Measurements from ENCODE around the gene NR1I3. TPM values are rescaled to one million over a fixed set of nuclear protein-coding genes. Genes with fewer than 3 reads are reported as not detected.
"Not testable (repeated sequence)": the region's sequence is repeated elsewhere in the genome, so short reads cannot be mapped to it uniquely, and the experiment has no call there.

The NR1I3 gene
- total RNA-seq, 2 donors from 2014 or later = not detected

GRCh38 chr1:161258439-161259344 lies 20.7 kb upstream of the NR1I3 start, which contains the start of gene PCP4L1:
Gene PCP4L1, plus strand, starts transcription at chr1:161258745. Its CDS starts 230 bp downstream, at chr1:161258975.
- Mint-ChIP-seq H3K36me3 (peaks cover 27 to 34% of the 10 kb centered on the region in 2 donors), H3K27ac (no peak within 1 kb of the TSS), H3K9me3 (peaks cover 9 to 16% of the 10 kb centered on the region in 2 donors)
- DNase-seq (ENCODE audit: low spot score in 2 of 2) (peak in 1 of 2 donors; percentile 58), ATAC-seq (peak; percentile 94 to 95)

GRCh38 chr1:161257109-161257508 lies 19.1 kb upstream of the NR1I3 start:
- DNase-seq (ENCODE audit: low spot score in 2 of 2) = peak in 1 of 2 donors; percentile 8
- Mint-ChIP-seq H3K36me3 (peaks cover 27 to 34% of the 10 kb centered on the region in 2 donors), H3K9me3 (peaks cover 9 to 16% of the 10 kb centered on the region in 2 donors)
- not testable (repeated sequence) for ATAC-seq, H3K27ac Mint-ChIP-seq

- Mint-ChIP-seq H3K36me3 (peaks cover 27 to 34% of the 10 kb centered on the region in 2 donors), H3K9me3 (peaks cover 9 to 16% of the 10 kb centered on the region in 2 donors)
- DNase-seq (ENCODE audit: low spot score in 2 of 2); ATAC-seq; H3K27ac Mint-ChIP-seq: not testable (repeated sequence)
These were observed 18.0 kb upstream of the NR1I3 start for GRCh38 chr1:161255955-161256520.

- not testable (repeated sequence) for DNase-seq (ENCODE audit: low spot score in 2 of 2); H3K27ac Mint-ChIP-seq; ATAC-seq
- Mint-ChIP-seq H3K9me3 (peaks cover 9 to 16% of the 10 kb centered on the region in 2 donors), H3K36me3 (peaks cover 27 to 31% of the 10 kb centered on the region in 2 donors)
These were observed 17.3 kb upstream of the NR1I3 start for GRCh38 chr1:161255302-161255701.

GRCh38 chr1:161251579-161251978 lies 13.6 kb upstream of the NR1I3 start:
- Mint-ChIP-seq H3K27ac (no peak overlapping the region), H3K9me3 (peaks cover 4 to 8% of the 10 kb centered on the region in 2 donors), H3K36me3 (peaks cover 9 to 12% of the 10 kb centered on the region in 2 donors)
- no peak for DNase-seq (ENCODE audit: low spot score in 2 of 2)
- ATAC-seq = no peak

- DNase-seq (ENCODE audit: low spot score in 2 of 2) = no peak
- no peak for ATAC-seq
- peaks cover 4 to 8% of the 10 kb centered on the region in 2 donors for H3K9me3 Mint-ChIP-seq
- H3K36me3 Mint-ChIP-seq = peaks cover 6 to 7% of the 10 kb centered on the region in 2 donors
- H3K27ac Mint-ChIP-seq = no peak overlapping the region
These were observed 12.8 kb upstream of the NR1I3 start for GRCh38 chr1:161250829-161251228.

- not testable (repeated sequence) for DNase-seq (ENCODE audit: low spot score in 2 of 2); H3K36me3 Mint-ChIP-seq; H3K9me3 Mint-ChIP-seq; ATAC-seq; H3K27ac Mint-ChIP-seq
These were observed 12.1 kb upstream of the NR1I3 start for GRCh38 chr1:161250100-161250499.

- Mint-ChIP-seq H3K27ac (no peak overlapping the region), H3K9me3 (peaks cover 0 to 3% of the 10 kb centered on the region in 2 donors), H3K36me3 (peaks cover 0 to 3% of the 10 kb centered on the region in 2 donors)
- no peak for DNase-seq (ENCODE audit: low spot score in 2 of 2)
- ATAC-seq = no peak
These were observed 6.9 kb upstream of the NR1I3 start for GRCh38 chr1:161244888-161245287.

GRCh38 chr1:161242313-161242712 lies 4.3 kb upstream of the NR1I3 start:
- Mint-ChIP-seq H3K36me3 (no peaks in the 10 kb centered on the region), H3K27ac (no peak overlapping the region)
- ATAC-seq = no peak

GRCh38 chr1:161241682-161242081 lies 3.7 kb upstream of the NR1I3 start:
- H3K27ac Mint-ChIP-seq = no peak overlapping the region
- ATAC-seq (no peak), DNase-seq (ENCODE audit: low spot score in 2 of 2) (no peak)
- no peaks in the 10 kb centered on the region for H3K9me3 Mint-ChIP-seq
- H3K36me3 Mint-ChIP-seq = no peaks in the 10 kb centered on the region

More at GRCh38 chr1:161242313-161242712, 4.3 kb upstream of the NR1I3 start:
- H3K9me3 Mint-ChIP-seq = no peaks in the 10 kb centered on the region
- DNase-seq (ENCODE audit: low spot score in 2 of 2) = no peak

- ATAC-seq = no peak
- DNase-seq (ENCODE audit: low spot score in 2 of 2) = no peak
- Mint-ChIP-seq H3K27ac (no peak overlapping the region), H3K9me3 (no peaks in the 10 kb centered on the region), H3K36me3 (no peaks in the 10 kb centered on the region)
These were observed 1.8 kb downstream of the NR1I3 start for GRCh38 chr1:161235957-161236775.

GRCh38 chr1:161233102-161233501 lies 4.9 kb downstream of the NR1I3 start:
- no peak for ATAC-seq
- Mint-ChIP-seq H3K9me3 (no peaks in the 10 kb centered on the region), H3K27ac (peak overlapping the region in 1 of 2 donors; percentile 55), H3K36me3 (peaks cover 5 to 7% of the 10 kb centered on the region in 2 donors)
- DNase-seq (ENCODE audit: low spot score in 2 of 2) = no peak

- peak overlapping the region; percentile 8 to 47 for H3K27ac Mint-ChIP-seq
- no peak for ATAC-seq
- DNase-seq (ENCODE audit: low spot score in 2 of 2) = no peak
- peaks cover 10 to 19% of the 10 kb centered on the region in 2 donors for H3K36me3 Mint-ChIP-seq
- H3K9me3 Mint-ChIP-seq = no peaks in the 10 kb centered on the region
These were observed 7.2 kb downstream of the NR1I3 start for GRCh38 chr1:161230762-161231161.

- Mint-ChIP-seq H3K27ac (no peak overlapping the region), H3K36me3 (peaks cover 10 to 20% of the 10 kb centered on the region in 2 donors), H3K9me3 (no peaks in the 10 kb centered on the region)
- DNase-seq (ENCODE audit: low spot score in 2 of 2) = no peak
- ATAC-seq = no peak
These were observed 8.1 kb downstream of the NR1I3 start for GRCh38 chr1:161229896-161230295.

GRCh38 chr1:161228032-161228431 lies 10.0 kb downstream of the NR1I3 start:
- DNase-seq (ENCODE audit: low spot score in 2 of 2) (no peak), ATAC-seq (no peak)
- H3K36me3 Mint-ChIP-seq = peaks cover 10 to 20% of the 10 kb centered on the region in 2 donors
- no peaks in the 10 kb centered on the region for H3K9me3 Mint-ChIP-seq
- H3K27ac Mint-ChIP-seq = peak overlapping the region; percentile 80 to 99

- H3K36me3 Mint-ChIP-seq = peaks cover 10 to 20% of the 10 kb centered on the region in 2 donors
These were observed 10.7 kb downstream of the NR1I3 start for GRCh38 chr1:161227196-161227871.

More at GRCh38 chr1:161227196-161227871, 10.7 kb downstream of the NR1I3 start:
- DNase-seq (ENCODE audit: low spot score in 2 of 2) (peak; percentile 81 to 94), ATAC-seq (peak; percentile 51 to 56)
- Mint-ChIP-seq H3K9me3 (no peaks in the 10 kb centered on the region), H3K27ac (peak overlapping the region; percentile 80 to 99)

Measured in activated naive CD4-positive, alpha-beta T cell treated with anti-CD3 and anti-CD28 coated beads, Interleukin-2, amount 50 U/mL, for 72 hours (primary cell).